A549 (cell line): ENCODE results near the gene C21orf58.

Experiments
- HOXA7 ChIP-seq: fragments of 250-450 bp; sonication (Bioruptor Pico); IDR thresholded peaks from 2 replicates; pipeline ENCODE4 v1.5.0; 2020; ENCODE audit warnings: mild to moderate bottlenecking, moderate library complexity
- JUN ChIP-seq, 2 experiments: fragments of >200 bp; sonication (Bioruptor Twin); formaldehyde crosslinking; IDR thresholded peaks; 2 replicates in 1 of 2; 3 replicates in 1 of 2; pipeline ENCODE4 v1.6.1; 2016 to 2017
- MYC ChIP-seq: IDR thresholded peaks from 2 replicates; pipeline ENCODE4 v1.6.1; 2012; ENCODE audit warnings: mild to moderate bottlenecking, inconsistent platforms, low read length, improper control_type of control experiment, borderline replicate concordance
- POLR2A ChIP-seq: IDR thresholded peaks from 2 replicates; pipeline ENCODE4 v1.6.1; 2012; ENCODE audit warnings: mild to moderate bottlenecking, low read length
- SMC3 ChIP-seq: fragments of >200 bp; sonication (Bioruptor Twin); formaldehyde crosslinking; IDR thresholded peaks from 3 replicates; pipeline ENCODE4 v1.6.1; 2018; ENCODE audit warnings: inconsistent platforms
- TP53 ChIP-seq: fragments of 250-450 bp; sonication (Bioruptor Pico); IDR thresholded peaks from 2 replicates; pipeline ENCODE4 v1.5.0; 2021; ENCODE audit warnings: mild to moderate bottlenecking, moderate library complexity
- ZC3H11A ChIP-seq: fragments of 450-650 bp; IDR thresholded peaks from 2 replicates; pipeline ENCODE4 v1.6.1; 2014; ENCODE audit warnings: antibody characterized with exemption, mild to moderate bottlenecking
- TF ChIP-seq, protein P1 (sequence below): fragments of >200 bp; sonication (Bioruptor Twin); formaldehyde crosslinking; IDR thresholded peaks from 3 replicates; pipeline ENCODE4 v1.5.1; 2016
- TF ChIP-seq, protein P2 (sequence below): fragments of 250-450 bp; sonication (Bioruptor Pico); IDR thresholded peaks from 2 replicates; pipeline ENCODE4 v1.5.0; 2021; ENCODE audit warnings: mild to moderate bottlenecking, moderate library complexity, borderline replicate concordance
- TF ChIP-seq, protein P3 (sequence below): fragments of 450-650 bp; IDR thresholded peaks from 2 replicates; pipeline ENCODE4 v1.6.1; 2014; ENCODE audit warnings: antibody characterized with exemption

DNA sequence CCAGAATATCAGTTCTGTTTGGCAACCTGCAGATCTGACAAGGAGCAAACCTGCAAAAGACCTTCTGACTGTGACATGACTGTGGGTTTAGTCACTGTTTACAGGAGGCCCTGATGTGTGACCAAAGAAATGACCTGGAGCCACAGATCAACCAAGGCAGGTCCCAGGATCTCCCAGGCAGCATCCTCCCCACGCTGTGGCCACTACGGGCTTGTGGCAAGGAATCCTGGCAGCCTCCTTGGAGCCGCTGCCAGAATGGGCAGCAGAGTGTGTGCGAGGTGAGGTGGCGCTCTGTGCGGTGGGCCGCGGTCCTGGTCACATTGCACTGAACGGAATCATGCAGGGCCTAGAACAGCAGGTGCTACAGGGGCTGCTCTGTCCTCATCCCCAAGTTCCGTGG lies 54.2 kb downstream of the C21orf58 start:
- TF ChIP-seq, protein P1, sequence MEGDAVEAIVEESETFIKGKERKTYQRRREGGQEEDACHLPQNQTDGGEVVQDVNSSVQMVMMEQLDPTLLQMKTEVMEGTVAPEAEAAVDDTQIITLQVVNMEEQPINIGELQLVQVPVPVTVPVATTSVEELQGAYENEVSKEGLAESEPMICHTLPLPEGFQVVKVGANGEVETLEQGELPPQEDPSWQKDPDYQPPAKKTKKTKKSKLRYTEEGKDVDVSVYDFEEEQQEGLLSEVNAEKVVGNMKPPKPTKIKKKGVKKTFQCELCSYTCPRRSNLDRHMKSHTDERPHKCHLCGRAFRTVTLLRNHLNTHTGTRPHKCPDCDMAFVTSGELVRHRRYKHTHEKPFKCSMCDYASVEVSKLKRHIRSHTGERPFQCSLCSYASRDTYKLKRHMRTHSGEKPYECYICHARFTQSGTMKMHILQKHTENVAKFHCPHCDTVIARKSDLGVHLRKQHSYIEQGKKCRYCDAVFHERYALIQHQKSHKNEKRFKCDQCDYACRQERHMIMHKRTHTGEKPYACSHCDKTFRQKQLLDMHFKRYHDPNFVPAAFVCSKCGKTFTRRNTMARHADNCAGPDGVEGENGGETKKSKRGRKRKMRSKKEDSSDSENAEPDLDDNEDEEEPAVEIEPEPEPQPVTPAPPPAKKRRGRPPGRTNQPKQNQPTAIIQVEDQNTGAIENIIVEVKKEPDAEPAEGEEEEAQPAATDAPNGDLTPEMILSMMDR: no peak
- TF ChIP-seq POLR2A (no peak), SMC3 (no peak), TP53 (CRISPR knock-in tag) (no peak), ZC3H11A (no peak), JUN (IDR thresholded peaks at IDR 0.05) (no peak), MYC (no peak), HOXA7 (no peak)
- TF ChIP-seq, protein P2, sequence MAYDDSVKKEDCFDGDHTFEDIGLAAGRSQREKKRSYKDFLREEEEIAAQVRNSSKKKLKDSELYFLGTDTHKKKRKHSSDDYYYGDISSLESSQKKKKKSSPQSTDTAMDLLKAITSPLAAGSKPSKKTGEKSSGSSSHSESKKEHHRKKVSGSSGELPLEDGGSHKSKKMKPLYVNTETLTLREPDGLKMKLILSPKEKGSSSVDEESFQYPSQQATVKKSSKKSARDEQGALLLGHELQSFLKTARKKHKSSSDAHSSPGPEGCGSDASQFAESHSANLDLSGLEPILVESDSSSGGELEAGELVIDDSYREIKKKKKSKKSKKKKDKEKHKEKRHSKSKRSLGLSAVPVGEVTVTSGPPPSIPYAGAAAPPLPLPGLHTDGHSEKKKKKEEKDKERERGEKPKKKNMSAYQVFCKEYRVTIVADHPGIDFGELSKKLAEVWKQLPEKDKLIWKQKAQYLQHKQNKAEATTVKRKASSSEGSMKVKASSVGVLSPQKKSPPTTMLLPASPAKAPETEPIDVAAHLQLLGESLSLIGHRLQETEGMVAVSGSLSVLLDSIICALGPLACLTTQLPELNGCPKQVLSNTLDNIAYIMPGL (CRISPR knock-in tag): no peak
- TF ChIP-seq, protein P3, sequence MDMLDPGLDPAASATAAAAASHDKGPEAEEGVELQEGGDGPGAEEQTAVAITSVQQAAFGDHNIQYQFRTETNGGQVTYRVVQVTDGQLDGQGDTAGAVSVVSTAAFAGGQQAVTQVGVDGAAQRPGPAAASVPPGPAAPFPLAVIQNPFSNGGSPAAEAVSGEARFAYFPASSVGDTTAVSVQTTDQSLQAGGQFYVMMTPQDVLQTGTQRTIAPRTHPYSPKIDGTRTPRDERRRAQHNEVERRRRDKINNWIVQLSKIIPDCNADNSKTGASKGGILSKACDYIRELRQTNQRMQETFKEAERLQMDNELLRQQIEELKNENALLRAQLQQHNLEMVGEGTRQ: no peak
